Measurements from ENCODE around the gene STK25.

STK25 gene

DNA sequence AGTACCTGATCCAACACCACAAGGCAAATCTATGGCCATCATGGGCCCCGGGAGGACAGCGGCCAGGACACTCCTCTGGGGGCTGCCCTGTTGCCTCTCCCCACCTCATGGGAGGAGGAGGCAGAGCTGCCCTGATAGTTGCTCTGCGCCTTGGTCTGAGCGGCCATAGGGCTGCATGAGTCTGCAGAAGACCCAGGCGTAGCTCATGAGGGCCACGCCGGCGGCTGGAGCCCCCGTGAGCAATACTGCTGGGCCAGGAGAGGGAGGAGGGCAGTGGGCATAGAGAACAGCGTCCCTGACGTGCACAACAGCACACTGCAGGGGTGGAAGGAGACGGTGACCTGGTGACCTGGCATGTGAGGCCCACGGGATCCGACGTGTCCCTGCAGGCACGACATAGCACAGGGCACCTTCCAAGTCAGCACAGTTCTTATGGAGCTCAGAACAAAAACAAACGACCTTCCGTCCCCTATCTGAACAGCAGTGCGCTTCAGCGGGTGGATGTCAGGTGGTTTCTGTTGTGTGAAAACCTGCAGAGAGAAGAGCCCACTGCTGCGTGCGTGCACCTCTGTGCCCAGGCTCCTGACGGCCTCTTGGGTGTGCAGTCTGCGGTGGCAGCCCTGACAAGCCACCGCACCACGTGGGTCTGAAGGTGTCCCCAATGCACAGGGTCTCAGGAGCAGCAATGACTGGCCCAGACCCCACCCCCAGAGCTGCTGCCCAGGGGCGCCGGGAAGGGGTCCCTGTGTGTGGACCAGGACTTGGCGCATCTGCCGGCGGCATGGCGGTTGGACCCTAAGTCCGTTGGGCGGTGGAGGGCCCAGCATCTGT, 13.0 kb downstream of the STK25 start:
- DNase-seq (ENCODE audit: low read depth, low spot score), result no peak

DNA sequence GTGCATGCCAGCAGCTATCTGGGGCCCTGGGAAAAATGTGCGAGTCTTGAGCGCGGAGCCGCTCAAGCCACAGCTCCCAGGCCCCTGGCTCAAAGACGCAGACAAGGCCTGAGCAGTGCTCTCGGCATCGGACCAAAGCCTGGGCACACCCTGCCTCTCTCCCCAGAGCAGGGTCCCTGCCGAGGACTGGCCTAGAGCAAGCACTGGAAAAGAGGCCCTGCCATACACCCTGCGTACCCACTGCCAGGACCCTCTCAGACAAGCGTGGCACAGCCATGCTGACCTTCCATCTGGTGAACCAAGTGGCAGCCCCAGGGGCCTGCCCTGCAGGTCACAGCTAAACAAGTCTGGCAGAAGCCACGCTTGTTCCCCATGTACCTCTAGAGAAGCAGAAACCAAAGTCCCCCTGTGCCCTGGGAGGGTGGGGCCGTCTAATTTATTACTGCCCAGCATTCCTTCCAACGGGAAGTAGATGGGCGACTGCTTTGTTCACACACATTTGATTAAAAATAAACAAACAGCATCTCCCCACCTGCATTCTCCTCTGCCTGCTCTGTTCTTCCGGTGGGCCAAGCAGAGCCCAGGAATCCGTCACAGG, 14.0 kb downstream of the STK25 start:
- DNase-seq (ENCODE audit: low read depth, low spot score), result no peak

DNA sequence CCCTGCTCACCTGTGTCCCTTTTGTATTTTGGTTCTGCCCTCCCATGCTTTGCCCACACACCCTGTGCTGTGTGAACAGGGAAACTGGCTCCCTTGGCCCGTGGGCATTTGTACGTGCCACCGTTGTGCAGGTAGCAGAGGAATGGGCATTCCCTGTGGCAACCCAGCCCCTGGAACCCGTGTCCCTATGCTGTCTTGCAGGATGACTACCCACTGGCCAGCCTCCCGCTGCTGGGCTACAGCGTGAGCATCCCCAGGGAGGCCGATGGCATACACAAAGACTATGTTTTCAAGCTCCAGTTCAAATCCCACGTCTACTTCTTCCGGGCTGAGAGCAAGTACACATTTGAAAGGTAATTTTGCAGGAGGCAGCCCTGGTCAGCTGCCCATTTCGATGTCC, 15.3 kb downstream of the STK25 start:
- no peak for DNase-seq (ENCODE audit: low read depth, low spot score)

DNA sequence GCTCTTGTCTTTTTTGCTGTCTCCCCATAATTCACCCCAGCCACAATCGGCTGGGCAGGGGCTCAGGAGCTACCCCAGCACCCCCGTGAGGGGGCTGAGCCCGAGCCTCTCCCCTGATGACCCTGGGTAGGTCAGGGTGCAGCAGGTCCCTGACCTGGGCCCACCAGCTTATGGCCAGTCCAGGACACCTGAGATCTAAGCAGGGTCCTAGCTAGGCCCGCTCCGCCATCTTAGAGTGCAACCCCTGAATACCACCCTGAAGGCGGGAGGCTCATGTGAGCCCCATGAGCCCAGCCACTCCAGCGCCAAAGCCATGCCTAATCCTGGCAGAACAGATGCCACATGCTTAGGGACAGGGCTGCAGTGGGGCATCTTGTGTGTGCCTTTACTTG, 16.2 kb downstream of the STK25 start:
- no peak for DNase-seq (ENCODE audit: low read depth, low spot score)

DNA sequence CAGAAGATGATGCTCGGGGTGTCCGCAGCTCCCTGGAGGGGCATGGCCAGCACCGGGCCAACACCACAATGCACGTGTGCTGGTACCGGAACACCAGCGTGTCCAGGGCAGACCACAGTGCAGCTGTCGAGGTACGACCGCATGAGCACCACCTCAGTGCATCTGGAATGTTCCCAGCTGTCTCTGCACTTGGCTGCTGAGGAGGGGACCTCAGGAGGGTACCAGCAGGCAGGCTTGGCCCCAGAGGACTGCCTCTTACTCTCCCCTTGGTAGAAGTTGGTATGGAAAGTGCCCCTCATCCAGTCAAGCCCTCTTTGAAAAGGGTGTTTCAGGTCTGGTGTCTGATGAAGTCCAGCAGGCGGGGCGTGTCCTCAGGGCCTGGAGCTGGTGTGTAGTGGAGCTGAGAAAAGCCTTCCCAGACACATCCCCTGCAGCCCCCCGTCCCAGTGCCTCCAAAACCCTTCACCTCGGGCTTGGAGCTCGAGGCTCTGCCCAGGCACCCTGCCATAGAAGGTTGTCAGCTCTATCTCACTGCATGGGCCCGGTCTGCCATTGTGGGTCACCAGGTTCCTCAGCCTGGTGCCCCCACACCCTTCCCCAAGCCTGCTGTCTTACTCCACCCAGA, 16.7 kb downstream of the STK25 start:
- DNase-seq (ENCODE audit: low read depth, low spot score), result no peak

DNA sequence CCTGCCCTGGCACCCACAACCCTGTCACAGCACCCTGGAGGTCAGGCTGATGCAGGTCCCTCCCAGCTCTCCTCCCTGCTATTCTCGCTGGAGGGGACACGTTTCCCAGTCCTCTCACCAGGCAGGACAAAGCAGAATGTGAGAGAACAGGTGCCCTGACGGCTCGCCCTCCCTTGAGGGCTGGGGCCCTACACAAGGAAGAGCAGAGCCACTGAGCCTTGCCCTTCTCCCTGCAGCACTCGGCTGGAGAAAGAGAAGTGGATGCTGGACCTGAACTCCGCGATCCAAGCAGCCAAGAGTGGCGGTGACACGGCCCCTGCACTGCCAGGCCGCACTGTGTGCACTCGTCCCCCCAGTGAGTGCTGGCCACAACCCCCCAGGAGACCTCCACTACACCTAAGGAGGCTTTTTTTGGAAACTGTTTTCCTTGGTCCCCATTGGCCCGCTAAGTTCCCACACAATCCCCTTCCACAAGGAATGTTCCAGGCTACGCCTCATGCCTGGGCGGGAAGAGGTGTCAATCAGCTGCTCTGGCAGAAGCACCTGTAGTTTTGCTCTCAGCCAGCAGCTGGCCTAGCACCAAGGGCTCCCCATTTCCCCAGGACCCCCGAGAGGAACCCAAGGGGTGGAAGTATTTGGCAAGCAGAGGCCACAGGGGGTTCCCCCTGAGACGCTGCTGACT, 17.4 kb downstream of the STK25 start:
- DNase-seq (ENCODE audit: low read depth, low spot score), result no peak

DNA sequence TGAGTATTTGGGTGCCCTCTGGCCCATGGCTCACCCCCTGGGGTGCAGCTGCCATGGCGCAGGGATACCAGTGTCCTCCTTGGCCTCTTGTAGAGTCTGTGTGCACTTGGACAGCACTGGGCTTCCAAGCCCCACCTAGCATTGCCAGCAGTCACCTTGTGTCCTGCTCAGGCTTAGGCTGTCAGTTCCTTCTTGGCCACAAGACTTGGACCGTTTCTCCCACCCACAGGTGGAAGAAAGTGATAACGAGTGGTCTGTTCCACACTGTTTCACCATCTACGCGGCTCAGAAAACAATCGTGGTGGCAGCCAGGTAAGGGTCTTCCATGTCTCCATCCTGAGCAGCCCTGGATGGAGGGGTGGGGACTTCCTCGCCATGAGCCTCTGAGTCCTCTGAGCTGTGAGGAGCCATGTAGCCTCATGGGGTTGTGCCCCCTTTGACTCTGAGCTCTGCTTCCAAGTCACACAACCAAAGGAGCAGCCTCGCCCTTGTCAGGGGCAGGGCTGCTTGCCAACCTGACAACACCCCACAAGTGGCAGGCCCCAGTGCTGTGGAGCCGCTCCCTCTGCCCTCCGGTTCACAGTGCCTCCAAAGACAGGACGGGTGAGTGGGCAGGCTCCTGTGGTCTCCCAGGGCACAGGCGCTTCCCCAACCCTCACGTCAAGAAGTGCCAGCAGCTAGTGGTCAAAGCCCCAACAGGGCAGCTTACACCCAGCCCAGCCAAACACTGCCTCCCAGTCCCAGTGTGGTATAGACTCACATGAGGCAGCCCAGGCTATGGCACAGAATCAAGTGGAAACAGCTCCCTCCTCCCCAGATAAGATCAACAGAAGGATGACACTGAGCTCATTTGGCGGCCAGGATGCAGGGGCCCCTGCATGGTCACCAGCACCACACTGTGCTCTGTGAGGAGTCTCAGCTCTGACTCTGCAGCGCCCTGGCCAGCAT, 18.4 kb downstream of the STK25 start:
- no peak for DNase-seq (ENCODE audit: low read depth, low spot score)

DNA sequence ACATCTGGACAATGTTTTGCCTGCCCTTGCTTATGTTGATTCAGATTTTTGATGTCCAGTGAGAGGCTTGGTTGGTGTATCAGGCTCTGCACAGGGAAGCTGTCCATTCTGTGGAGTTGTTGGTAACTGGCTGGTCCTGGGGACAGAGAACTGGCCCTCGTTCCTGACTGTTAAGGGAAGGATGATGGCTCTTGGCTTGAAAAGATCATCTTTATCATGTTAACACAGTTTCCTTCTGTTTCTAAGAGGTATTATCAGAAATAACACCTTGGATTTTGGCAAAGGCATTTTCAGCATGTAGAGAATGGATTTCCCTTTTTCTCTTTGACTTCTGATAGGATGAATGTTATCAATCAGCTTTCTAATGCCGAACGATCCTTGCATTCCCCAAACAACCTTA, 19.3 kb downstream of the STK25 start:
- no peak for DNase-seq (ENCODE audit: low read depth, low spot score)

DNA sequence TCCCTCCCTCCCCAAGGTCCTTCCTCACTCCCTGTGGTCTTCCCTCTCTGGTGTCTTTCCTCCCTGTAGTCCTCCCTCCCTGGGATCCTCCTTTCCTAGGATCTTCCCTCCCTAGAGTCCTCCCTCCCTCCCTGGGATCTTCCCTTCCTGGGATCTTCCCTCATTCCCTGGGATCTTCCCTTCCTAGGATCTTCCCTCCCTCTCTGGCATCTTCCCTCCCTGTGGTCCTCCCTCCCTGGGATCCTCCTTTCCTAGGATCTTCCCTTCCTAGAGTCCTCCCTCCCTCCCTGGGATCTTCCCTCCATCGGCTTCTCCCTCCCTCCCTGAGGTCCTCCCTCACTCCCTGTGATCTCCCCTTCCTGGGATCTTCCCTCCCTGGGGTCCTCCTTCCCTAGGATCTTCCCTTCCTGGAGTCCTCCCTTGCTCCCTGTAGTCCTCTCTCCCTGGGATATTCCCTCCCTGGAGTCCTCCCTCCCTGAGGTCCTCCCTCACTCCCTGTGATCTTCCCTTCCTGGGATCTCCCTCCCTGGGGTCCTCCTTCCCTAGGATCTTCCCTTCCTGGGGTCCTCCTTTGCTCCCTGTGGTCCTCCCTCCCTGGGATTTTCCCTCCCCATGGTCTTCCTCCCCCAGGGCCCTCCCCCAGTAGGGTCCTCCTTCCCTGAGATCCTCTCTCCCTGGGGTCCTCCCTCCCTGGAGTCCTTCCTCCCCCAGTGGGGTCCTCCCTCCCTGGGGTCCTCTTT, 23.0 kb downstream of the STK25 start:
- DNase-seq (ENCODE audit: low read depth, low spot score), result no peak

DNA sequence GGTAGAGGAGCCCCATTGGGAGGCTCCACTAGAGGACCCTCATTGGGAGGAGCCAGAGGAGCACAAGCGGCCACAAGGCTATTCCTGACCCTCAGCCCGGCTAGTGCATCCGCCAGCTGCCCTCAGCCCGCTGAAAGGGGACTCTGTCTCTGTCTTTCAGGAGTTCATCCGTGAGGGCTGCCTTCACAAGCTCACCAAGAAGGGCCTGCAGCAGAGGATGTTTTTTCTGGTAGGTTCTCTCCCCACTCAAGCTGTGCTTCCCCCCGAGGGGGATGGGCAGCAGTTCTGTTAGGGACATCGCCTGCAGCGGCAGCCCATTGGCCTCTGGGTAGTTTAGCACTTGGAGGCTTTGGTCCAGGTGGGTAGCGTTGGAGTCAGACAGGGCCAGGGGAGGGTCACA, 25.1 kb downstream of the STK25 start:
- no peak for DNase-seq (ENCODE audit: low read depth, low spot score)

DNA sequence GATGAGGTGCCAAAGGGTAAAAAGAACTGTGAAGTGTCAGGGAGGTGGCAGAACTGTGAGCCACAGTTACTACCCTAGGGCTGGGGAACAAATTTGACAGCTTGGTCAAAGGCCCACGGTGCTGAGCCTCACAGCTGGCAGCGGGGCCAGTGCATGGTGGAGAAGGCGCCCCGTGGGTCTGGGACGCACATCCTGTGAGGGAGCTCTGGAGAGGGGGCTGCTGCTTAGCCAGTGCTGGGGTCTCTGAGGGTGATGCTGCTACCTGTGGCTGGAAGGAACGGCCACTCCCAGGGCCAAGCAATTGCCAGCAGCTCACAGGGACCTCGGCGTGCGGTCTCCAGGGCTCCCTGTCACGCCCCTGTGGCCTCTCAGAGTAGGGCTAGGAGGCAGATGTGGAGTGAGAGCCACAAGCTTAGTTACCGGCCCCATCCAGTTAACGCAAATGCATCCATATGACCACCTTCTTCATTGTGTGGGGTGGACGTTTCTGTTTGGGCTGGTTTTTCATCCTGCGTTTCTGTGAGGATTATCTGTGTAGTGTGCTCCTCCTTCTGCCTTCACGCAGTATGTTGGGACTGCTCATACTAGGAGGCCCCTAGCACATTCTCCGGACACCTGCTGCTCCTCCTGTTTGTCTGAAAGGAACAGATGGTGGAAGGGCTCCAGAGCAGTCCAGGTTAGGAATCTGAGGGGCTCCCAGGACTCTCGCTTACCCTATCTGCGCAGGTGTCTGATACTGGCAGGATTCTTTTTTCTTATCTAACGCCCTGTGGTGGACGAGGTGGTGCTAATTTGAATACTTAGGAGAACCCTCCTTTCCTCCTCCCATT, 26.0 kb downstream of the STK25 start:
- DNase-seq (ENCODE audit: low read depth, low spot score), result no peak

DNA sequence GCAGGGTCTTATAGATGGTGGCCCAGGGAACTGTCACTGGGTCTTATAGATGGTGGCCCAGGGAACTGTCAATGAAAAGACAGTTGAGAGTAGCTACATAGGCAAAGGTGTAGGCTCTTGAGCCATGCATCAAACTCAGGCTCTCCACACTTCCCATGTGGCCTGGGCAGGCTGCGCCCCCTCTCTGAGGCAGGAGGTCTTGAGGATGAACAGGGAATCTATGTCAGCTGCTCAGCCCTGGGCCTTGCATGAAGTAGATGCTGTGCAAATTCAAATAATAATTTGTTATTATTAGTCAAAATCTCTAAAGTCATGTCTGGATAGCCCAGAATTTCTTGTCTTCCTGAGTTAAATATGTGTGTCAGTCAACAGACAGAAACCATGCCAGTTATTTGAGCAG, 26.7 kb downstream of the STK25 start:
- DNase-seq (ENCODE audit: low read depth, low spot score), result no peak

DNA sequence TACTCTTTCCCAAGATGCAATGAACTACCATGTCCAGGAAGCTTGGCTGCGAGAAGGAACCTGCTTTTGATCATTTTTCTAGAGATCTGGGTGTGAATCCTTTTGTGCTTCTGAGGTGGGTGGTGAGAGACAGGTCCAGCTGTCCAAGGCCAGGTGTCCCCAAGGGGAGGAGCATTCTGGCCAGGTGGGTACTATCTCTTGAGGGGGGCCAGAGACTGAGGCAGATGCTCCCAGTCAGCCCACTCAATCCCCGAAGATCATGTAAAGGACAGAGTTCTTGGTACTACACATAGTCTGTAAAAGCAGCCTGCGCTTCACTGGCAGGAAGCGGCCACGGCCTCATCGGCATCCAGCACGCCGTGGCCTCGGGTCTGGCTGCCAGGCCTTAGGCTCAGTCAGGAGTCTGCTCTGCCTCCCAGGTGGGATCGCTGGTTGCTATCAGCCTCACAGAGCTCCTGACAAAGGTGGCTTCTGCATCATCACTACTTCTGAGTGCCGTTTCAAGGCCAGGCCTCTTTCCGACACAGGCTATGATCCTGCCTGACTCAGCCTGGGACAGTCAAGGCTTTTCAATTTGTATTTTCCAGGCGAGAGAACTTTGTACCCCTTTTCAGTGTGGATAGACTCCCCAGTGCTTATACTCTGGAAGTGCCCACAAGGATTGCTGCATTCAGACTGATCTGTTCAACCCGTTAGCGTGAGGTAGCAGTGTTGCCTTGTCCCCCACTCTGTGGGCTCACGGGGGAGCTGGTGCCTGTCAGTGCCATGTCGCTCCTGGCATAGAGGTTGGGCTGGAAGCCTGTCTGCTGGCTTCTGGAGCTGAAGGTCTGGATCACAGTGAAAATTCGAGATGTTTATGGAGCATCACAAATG, 29.1 kb downstream of the STK25 start:
- no peak for DNase-seq (ENCODE audit: low read depth, low spot score)

DNA sequence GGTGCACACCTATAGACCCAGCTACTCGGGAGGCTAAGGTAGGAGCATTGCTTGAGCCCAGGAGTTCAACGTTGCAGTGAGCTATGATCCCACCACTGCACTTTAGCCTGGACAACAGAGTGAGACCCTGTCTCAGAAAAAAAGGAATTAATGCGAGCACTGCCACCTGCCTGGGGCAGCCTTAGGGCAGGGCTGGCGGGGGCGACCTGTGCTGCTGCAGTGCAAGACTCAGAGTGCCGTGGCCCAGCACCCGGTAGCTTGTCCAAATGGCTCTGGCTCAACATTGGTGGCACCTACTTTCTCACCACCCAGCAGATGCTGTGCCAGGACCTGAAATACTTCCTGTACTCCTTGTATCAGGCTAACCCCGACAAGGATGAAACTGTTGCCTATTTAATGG, 30.2 kb downstream of the STK25 start:
- no peak for DNase-seq (ENCODE audit: low read depth, low spot score)

DNA sequence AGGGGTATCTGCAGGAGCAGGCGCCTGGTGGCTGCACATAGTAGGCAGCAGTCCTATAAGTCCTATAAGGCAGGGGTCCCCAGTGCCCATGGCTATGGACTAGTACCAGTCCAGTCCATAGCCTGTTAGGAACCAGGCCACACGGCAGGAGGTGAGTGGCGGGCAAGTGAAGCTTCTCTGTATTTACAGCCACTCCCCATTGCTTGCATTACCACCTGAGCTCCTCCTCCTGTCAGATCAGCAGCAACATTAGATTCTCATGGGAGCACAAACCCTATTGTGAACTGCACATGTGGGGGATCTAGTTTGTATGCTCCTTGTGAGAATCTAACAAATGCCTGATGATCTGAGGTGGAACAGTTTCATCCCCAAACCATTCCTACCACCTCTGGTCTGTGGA, 33.1 kb downstream of the STK25 start:
- no peak for DNase-seq (ENCODE audit: low read depth, low spot score)

DNA sequence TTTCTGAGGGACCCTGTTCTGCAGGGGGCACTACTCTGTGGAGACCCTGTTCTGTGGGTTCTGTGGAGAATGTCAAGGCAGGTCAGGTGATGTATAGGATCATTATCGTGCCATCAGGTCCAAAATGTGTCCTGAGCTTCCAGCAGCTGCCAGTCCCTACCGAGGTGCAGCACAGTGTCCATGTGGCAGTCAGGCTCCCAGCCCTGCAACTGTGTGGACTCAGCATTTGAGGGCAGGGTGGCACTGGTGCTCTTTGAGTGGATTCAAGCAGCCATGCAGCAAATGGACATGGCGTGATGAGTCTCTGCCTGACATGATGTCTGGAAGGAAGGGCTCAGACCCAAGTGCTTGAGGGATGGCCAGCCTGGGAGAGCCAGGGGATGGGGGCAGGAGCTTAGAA, 35.0 kb downstream of the STK25 start:
- no peak for DNase-seq (ENCODE audit: low read depth, low spot score)

DNA sequence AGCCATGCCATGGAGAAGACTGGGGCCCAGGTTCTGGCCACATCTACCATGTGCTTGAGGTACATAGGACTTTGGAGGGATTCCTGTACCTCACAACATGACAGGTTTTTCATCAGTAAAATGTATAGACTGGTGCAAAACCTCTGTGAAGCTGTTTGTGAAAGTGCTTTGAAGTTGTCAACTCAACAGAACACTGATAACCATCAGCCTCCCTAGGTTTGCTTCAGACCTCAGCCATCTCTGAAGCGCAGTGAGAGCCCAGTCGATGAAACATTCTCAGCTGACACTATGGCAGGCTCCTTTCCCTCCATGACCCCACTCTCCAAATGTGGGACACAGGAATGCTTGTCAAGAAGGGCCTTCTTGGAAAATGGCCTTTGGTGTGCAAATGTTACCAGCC, 38.6 kb downstream of the STK25 start:
- DNase-seq (ENCODE audit: low read depth, low spot score), result no peak

DNA sequence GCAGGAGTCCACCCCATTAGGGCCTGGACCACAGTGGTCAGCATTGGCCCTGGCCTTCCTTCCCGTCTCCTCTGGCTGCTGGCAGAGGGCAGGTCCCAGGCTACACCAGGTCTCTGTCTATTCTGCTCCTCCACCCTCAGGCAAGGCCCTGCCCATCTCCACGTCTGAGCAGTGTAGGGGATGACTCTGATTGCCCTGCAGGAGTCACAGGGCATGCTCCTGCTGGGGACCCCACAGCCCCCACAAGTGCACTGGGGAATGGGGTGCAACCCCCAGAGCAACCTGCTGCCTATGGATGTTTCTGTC, 40.0 kb downstream of the STK25 start:
- DNase-seq (ENCODE audit: low read depth, low spot score), result no peak
